GM13977 (cell line): ENCODE data around the gene HLA-DMB.

ENCODE experiments used
- DNase-seq: peaks from one replicate; pipeline ENCODE4 v3.0.0; 2012; ENCODE audit warnings: low spot score
- in situ Hi-C: fragments of 300-500 bp; cut with MboI; formaldehyde crosslinking; loops from one replicate; pipeline ENCODE4 v1.12.0; 2022; ENCODE audit warnings: low sequenced_read_pairs, low pct_unique_long_range_greater_than_20kb, mixed read lengths, inconsistent platforms; ENCODE audit not compliant: unreplicated experiment
- TF ChIP-seq, protein P1 (sequence below): IDR thresholded peaks from 2 replicates; pipeline ENCODE4 v1.5.1; 2012; ENCODE audit warnings: mild to moderate bottlenecking, control low read depth; ENCODE audit not compliant: insufficient read depth; ENCODE audit errors: extremely low read depth, missing control alignments

HLA-DMB gene

GRCh38 chr6:32968093-32968866, 27.5 kb upstream of the HLA-DMB start, which contains the start of gene BRD2:
Gene BRD2 (plus strand): TSS chr6:32968594. CDS start chr6:32972899, 4,305 bp downstream.
- TF ChIP-seq, protein P1, sequence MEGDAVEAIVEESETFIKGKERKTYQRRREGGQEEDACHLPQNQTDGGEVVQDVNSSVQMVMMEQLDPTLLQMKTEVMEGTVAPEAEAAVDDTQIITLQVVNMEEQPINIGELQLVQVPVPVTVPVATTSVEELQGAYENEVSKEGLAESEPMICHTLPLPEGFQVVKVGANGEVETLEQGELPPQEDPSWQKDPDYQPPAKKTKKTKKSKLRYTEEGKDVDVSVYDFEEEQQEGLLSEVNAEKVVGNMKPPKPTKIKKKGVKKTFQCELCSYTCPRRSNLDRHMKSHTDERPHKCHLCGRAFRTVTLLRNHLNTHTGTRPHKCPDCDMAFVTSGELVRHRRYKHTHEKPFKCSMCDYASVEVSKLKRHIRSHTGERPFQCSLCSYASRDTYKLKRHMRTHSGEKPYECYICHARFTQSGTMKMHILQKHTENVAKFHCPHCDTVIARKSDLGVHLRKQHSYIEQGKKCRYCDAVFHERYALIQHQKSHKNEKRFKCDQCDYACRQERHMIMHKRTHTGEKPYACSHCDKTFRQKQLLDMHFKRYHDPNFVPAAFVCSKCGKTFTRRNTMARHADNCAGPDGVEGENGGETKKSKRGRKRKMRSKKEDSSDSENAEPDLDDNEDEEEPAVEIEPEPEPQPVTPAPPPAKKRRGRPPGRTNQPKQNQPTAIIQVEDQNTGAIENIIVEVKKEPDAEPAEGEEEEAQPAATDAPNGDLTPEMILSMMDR = no peak
- peak; percentile 89 for DNase-seq
- in situ Hi-C loops = no loop called here

GRCh38 chr6:32967151-32968091, 26.6 kb upstream of the HLA-DMB start:
- DNase-seq = no peak
- TF ChIP-seq, protein P1 = peak; percentile 65
- in situ Hi-C loops = no loop called here

DNA sequence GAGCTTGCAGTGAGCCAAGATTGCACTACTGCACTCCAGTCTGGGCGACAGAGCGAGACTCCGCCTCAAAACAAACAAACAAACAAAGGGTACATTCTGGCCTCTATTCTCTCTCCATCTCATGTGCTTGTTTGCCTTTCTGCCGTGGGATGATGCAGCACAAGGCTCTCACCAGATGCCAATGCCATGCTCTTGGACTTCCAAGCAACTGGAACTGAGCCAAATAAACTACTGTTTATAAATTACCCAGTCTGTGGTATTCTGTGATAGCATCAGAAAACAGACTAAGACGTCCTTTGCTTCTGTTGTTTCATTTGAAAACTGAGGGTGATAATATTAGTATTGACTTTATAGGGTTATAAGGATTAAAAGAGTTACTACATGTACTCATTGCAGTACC, 23.9 kb upstream of the HLA-DMB start:
- DNase-seq = no peak
- in situ Hi-C loops = no loop called here
- TF ChIP-seq, protein P1 = no peak

- DNase-seq = no peak
- in situ Hi-C loops = no loop called here
- TF ChIP-seq, protein P1 = no peak
These were observed 23.0 kb upstream of the HLA-DMB start for GRCh38 chr6:32963866-32964265.

- DNase-seq = no peak
- TF ChIP-seq, protein P1 = no peak
- in situ Hi-C loops = no loop called here
These were observed 21.5 kb upstream of the HLA-DMB start for GRCh38 chr6:32962213-32962826.

DNA sequence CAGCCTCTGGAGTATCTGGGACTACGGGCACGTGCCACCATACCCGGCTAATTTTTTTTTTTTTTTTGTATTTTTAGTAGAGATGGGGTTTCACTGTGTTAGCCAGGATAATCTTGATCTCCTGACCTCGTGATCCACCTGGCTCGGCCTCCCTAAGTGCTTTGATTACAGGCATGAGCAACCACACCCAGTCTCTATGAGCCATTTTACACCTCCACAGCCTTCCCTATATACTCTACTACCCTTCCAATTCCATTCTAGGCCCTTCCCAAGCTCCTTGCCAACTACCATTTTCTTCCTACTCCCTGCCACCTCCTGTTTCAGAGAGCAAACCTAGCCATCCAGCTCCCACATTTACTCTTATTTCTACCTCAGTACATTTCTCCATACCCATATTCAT, 19.7 kb upstream of the HLA-DMB start:
- in situ Hi-C loops = no loop called here
- TF ChIP-seq, protein P1 = no peak
- no peak for DNase-seq
